Uterus (tissue), 4 donors: Measurements from ENCODE around the gene SMARCC2. TPM values are rescaled to one million over a fixed set of nuclear protein-coding genes. Genes with fewer than 3 reads are reported as not detected.
A peak's percentile ranks its signal among the peaks of the same experiment; 100 is the strongest.

Source experiments
- DNase-seq, 2 donors: peaks; one replicate each; pipeline ENCODE4 v3.0.0-alpha.2; 2019 to 2020
- H3K27ac ChIP-seq, 2 donors: fragments of 200-600 bp; sonication (generic); 1 replicate in 1 of 2; 2 replicates in 1 of 2; pipeline ENCODE4 v1.5.1; 2016 to 2018
- H3K27me3 ChIP-seq, 2 donors: fragments of 200-600 bp; sonication (generic); one replicate each; pipeline ENCODE4 v1.5.1; 2018 to 2019; ENCODE audit warnings: control low read depth in 1 of 2
- H3K36me3 ChIP-seq, 2 donors: fragments of 200-600 bp; sonication (generic); one replicate each; pipeline ENCODE4 v1.5.1; 2019; ENCODE audit warnings: control low read depth in 1 of 2
- H3K4me1 ChIP-seq, 2 donors: fragments of 200-600 bp; sonication (generic); one replicate each; pipeline ENCODE4 v1.5.1; 2018 to 2019; ENCODE audit warnings: control low read depth in 1 of 2
- H3K4me3 ChIP-seq, 2 donors: fragments of 200-600 bp; sonication (generic); 1 replicate in 1 of 2; 2 replicates in 1 of 2; pipeline ENCODE4 v1.5.1; 2018 to 2019; ENCODE audit warnings: mild to moderate bottlenecking in 1 of 2
- H3K9me3 ChIP-seq, 2 donors: fragments of 200-600 bp; sonication (generic); one replicate each; pipeline ENCODE4 v1.5.1; 2019; ENCODE audit warnings: control low read depth in 1 of 2
- POLR2A ChIP-seq, 2 donors: fragments of 450-650 bp; IDR thresholded peaks; one replicate each; pipeline ENCODE4 v1.6.1; 2016; ENCODE audit warnings: antibody characterized with exemption in 2 of 2, mild to moderate bottlenecking in 1 of 2, moderate library complexity in 1 of 2
- intact Hi-C: fragments of 100-400 bp; cut with DNase I; formaldehyde crosslinking; loops from one replicate; pipeline ENCODE4 v1.15.1; 2023; ENCODE audit warnings: low total_unique reads
- total RNA-seq, 4 donors: library from RNA; depleted of rRNA in 3 of 4; stranded (reverse); fragments of >200 nt in 3 of 4; gene quantifications; one replicate each; pipeline versions ENCODE4 v1.1.0 to v1.2.4, GENCODE V29; 2014 to 2023
- TF ChIP-seq, protein P1 (sequence below), 4 experiments: fragments of 200-600 bp in 2 of 4; fragments of 450-650 bp in 2 of 4; sonication (generic) in 2 of 4; IDR thresholded peaks; one replicate each; pipeline ENCODE4 v1.5.1; 2016 to 2019; ENCODE audit warnings: antibody characterized with exemption in 4 of 4, mild to moderate bottlenecking in 2 of 4, moderate library complexity in 1 of 4
- donor health status: DM: yes; HTN: yes; CAD: no.

SMARCC2 gene
- total RNA-seq, 4 donors from 2014 or later, result 63.2 to 214 (median 81.0) TPM

DNA sequence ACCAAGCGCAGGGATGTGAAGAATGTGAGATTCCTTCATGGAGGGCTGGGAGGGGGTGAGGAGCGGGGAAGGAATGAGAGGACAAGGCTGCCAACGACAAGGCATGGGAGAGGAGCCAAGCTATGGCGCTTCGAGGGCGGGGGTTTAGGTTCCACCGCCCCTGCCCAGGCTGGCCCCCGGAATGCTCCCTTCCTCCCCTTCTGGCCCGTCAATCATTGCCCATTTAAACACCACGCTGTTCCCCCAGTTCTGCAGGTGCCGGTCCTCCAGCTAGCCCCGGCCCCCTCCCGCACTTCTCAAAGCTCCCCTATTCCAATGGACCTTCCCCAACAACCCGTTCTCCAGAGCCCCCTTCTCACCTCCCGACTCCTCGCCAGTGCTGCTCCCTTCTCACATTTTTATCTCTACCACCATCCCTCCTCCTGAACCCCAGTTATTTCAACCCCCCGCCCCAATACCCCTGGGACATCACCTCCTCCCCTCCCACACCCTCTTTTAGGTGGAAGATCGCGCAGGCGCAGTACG, 32.0 kb upstream of the SMARCC2 start:
- Histone ChIP-seq H3K9me3 (no peaks in the 10 kb centered on the region), H3K27ac (peak overlapping the region; percentile 98 to 99), H3K4me1 (peaks cover 8% of the 10 kb centered on the region in 2 donors), H3K27me3 (no peaks in the 10 kb centered on the region), H3K36me3 (no peaks in the 10 kb centered on the region), H3K4me3 (peak overlapping the region; percentile 74 to 77)
- TF ChIP-seq, protein P1, sequence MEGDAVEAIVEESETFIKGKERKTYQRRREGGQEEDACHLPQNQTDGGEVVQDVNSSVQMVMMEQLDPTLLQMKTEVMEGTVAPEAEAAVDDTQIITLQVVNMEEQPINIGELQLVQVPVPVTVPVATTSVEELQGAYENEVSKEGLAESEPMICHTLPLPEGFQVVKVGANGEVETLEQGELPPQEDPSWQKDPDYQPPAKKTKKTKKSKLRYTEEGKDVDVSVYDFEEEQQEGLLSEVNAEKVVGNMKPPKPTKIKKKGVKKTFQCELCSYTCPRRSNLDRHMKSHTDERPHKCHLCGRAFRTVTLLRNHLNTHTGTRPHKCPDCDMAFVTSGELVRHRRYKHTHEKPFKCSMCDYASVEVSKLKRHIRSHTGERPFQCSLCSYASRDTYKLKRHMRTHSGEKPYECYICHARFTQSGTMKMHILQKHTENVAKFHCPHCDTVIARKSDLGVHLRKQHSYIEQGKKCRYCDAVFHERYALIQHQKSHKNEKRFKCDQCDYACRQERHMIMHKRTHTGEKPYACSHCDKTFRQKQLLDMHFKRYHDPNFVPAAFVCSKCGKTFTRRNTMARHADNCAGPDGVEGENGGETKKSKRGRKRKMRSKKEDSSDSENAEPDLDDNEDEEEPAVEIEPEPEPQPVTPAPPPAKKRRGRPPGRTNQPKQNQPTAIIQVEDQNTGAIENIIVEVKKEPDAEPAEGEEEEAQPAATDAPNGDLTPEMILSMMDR (IDR thresholded peaks at IDR 0.05), result no peak
- no peak for TF ChIP-seq POLR2A (IDR thresholded peaks at IDR 0.05)
- peak; percentile 62 to 70 for DNase-seq
- intact Hi-C loops, result loop anchor here (5.0 kb wide), 1 partner anchor 104 kb away; the partner anchor contains the start of genes RPL41 and ZC3H10

DNA sequence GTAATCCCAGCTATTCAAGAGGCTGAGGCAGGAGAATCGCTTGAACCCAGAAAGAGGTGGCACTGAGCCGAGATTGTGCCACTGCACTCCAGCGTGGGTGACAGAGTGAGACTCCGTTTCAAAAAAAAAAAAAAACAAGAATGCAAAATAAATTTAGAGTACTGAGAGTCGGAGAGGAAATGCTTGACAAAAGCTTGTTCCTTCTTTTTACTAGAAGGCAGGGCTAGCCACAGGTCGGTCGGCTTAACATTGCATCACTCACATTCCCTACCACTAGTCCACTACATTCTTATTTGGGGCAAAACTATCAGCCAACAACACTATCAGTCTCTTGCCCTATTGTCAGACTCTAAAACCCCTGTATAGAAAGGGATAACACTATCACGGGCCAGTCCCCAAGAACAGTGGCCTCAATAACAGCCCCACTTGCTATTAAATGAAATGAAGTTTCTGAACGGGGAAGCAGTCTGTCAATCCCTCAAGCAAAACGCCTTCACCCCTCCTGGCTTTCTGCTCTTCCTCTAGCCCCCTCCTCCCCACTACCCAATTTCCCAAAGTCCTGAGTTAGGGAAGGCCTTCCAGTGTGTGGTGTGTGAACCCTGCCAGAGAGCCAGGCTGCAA, 31.4 kb upstream of the SMARCC2 start:
- H3K27me3 ChIP-seq, result no peaks in the 10 kb centered on the region
- peak overlapping the region; percentile 98 to 99 for H3K27ac ChIP-seq
- intact Hi-C loops, result loop anchor here (5.0 kb wide), 1 partner anchor 103 kb away; the partner anchor contains the start of genes RPL41 and ZC3H10
- DNase-seq, result no peak
- peak overlapping the region; percentile 74 to 77 for H3K4me3 ChIP-seq
- no peaks in the 10 kb centered on the region for H3K36me3 ChIP-seq
- no peaks in the 10 kb centered on the region for H3K9me3 ChIP-seq
- H3K4me1 ChIP-seq, result peaks cover 8% of the 10 kb centered on the region in 2 donors
- TF ChIP-seq POLR2A (IDR thresholded peaks at IDR 0.05), result no peak

DNA sequence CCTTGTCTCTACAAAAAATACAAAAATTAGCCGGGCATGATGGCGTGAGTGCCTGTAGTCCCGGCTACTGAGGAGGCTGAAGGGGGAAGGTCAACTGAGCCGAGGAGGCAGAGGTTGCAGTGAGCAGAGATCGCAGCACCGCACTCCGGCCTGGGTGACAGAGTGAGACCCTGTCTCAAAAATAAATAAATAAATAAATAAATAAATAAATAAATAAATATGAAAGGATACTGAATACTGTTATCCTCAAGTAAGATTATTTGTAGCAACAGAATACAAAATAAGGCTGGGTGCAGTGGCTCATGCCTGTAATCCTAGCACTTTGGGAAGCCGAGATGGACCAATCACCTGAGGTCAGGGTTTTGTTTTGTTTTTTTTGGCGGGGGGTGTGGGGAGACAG, 30.6 kb upstream of the SMARCC2 start:
- intact Hi-C loops, result loop anchor here (5.0 kb wide), 1 partner anchor 103 kb away; the partner anchor contains the start of genes RPL41 and ZC3H10
- no peak overlapping the region for H3K4me3 ChIP-seq

DNA sequence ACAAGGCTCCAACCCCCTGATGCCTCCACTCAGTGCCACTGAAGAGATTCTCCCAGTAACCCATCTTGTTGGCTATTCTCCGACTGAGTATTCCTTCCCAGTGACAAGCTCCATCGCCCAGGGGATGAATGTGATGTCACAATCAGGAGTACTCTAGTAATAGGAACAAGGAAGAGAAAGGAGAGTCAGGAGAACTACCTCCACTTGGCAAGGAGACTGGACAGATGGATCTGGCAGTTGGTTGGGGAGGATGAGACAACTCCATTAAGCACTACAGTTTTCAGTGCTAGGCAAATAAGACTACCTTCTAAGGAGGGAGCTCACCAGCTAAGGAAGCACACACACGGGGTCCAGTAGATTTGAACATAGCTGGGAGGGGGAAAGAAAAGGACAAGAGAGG, 27.2 kb upstream of the SMARCC2 start:
- peaks cover 0 to 8% of the 10 kb centered on the region in 2 donors for H3K4me1 ChIP-seq
- TF ChIP-seq, protein P1 (IDR thresholded peaks at IDR 0.05), result no peak
- no peak for TF ChIP-seq POLR2A (IDR thresholded peaks at IDR 0.05)

More for the DNA sequence above, 30.6 kb upstream of the SMARCC2 start:
- H3K27me3 ChIP-seq, result no peaks in the 10 kb centered on the region
- no peak for TF ChIP-seq POLR2A (IDR thresholded peaks at IDR 0.05)
- TF ChIP-seq, protein P1 (IDR thresholded peaks at IDR 0.05), result no peak
- no peaks in the 10 kb centered on the region for H3K36me3 ChIP-seq
- H3K9me3 ChIP-seq, result no peaks in the 10 kb centered on the region
- no peak for DNase-seq
- H3K27ac ChIP-seq, result peak overlapping the region; percentile 98 to 99
- H3K4me1 ChIP-seq, result peaks cover 8% of the 10 kb centered on the region in 2 donors

DNA sequence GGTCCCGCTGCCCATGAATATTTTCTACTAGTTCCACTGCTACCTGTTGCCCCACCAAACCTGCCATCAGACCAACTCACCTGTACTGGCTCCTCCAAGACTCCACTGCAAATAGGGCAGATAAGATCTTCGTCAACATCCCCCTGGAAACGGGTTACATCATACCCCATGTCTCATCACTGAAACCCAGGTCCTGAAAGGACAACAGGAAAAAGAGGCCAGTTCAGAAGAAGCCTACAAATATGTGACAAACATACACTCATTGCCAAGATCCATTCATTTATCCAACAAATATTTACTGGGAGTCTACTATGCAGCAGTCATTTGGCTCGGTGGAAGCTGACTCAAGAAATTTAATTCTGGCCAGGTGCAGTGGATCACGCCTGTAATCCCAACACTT, 24.6 kb upstream of the SMARCC2 start:
- no peaks in the 10 kb centered on the region for H3K36me3 ChIP-seq

More for the DNA sequence above, 27.2 kb upstream of the SMARCC2 start:
- H3K9me3 ChIP-seq, result no peaks in the 10 kb centered on the region
- H3K36me3 ChIP-seq, result no peaks in the 10 kb centered on the region
- H3K27ac ChIP-seq, result no peak overlapping the region
- DNase-seq, result no peak
- intact Hi-C loops, result no loop called here
- H3K4me3 ChIP-seq, result no peak overlapping the region
- H3K27me3 ChIP-seq, result no peaks in the 10 kb centered on the region

More for the DNA sequence above, 24.6 kb upstream of the SMARCC2 start:
- Histone ChIP-seq H3K27ac (no peak overlapping the region), H3K9me3 (no peaks in the 10 kb centered on the region), H3K4me3 (no peak overlapping the region), H3K27me3 (no peaks in the 10 kb centered on the region), H3K4me1 (no peaks in the 10 kb centered on the region)
- no peak for DNase-seq
- intact Hi-C loops, result no loop called here
- TF ChIP-seq POLR2A (IDR thresholded peaks at IDR 0.05), result no peak
- TF ChIP-seq, protein P1 (IDR thresholded peaks at IDR 0.05), result no peak
